OCI-LY1 (cell line): ENCODE measurements around the gene CHMP4B.

Experiments
- CTCF ChIP-seq: fragments of 200-600 bp; sonication (generic), shearing (Covaris generic); IDR thresholded peaks from 2 replicates; pipeline ENCODE4 v1.5.1; 2017; ENCODE audit warnings: mild to moderate bottlenecking, antibody characterized with exemption, low read length, moderate library complexity, mixed read lengths
- EZH2 ChIP-seq: fragments of 200-600 bp; sonication (generic), shearing (Covaris generic); IDR thresholded peaks from 2 replicates; pipeline ENCODE4 v1.8.0; 2017; ENCODE audit warnings: borderline replicate concordance, mixed run types, mild to moderate bottlenecking, antibody characterized with exemption, low read length, moderate library complexity, mixed read lengths

- TF ChIP-seq CTCF (no peak), EZH2 (no peak)
Observed at GRCh38 chr20:33833333-33833732, 22.2 kb downstream of the CHMP4B start.
